ENCODE data around the gene RBM10. TPM values are rescaled to one million over a fixed set of nuclear protein-coding genes. Genes with fewer than 3 reads are reported as not detected.
A peak's percentile ranks its signal among the peaks of the same experiment; 100 is the strongest.

The RBM10 gene
- polyA plus RNA-seq, 4 donors = 46.1 to 66.2 (median 49.8) TPM

DNA sequence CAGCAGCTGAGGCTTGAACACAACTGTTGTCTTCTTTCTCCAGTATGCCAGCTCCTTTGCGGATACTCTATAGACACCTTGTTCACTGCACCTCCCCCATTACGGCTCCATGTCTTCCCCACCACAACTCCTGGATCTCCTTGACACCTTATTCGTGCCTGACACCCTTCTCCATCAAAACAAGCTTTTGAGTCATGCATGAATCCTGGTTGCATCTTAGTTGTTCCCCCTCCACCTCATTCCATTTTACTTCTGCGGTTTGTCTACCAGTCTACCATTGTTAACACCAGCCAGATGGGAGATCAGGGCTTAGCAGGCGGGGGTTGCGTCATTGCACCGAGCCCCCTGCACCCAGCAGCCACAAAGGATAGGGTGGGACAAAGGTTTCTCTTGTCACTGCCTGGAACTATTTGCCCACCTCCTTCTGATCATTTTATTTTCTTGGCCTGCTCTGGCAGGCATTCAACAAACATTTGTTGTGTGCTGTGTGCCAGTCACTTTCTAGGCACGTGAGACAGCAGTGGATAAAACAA, 71.4 kb downstream of the RBM10 start:
- DNase-seq (ENCODE audit: low read depth in 4 of 4, low spot score in 3 of 4) = no peak

DNA sequence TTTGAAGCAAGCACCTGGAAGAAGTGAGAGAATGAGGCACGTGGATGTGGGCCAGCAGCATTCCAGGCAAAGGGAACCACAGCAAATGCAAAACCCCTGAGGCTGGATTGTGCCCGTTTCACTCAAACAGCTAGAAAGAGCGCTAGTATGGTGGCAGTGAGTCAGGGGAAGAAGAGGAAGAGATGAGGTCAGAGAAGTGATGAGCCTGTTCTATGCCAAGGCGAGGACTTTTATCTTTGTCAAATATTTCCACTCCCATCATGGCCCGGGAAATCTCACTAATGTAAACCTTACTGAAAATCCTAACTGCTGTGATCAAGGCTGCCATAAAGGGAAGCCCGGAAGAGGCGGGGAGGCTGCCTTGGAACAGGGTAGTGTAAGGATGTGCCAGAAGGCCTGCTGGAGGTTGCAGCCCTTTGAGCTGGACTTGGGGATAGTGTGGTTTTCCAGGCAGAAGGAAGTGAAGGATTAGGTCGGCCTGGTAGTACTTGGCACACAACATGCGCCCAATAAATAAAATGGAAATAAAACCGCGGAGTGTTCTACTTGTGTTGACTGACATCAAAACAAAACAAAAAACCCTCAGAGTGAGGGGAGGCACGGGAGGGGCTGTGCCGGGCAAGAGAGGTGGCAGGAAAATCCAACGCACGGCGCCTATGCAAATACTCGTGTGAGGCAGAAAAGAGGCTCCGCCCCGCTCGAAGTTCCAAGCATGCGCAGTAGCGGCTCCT, 72.3 kb downstream of the RBM10 start:
- DNase-seq (ENCODE audit: low read depth in 4 of 4, low spot score in 3 of 4) = no peak

DNA sequence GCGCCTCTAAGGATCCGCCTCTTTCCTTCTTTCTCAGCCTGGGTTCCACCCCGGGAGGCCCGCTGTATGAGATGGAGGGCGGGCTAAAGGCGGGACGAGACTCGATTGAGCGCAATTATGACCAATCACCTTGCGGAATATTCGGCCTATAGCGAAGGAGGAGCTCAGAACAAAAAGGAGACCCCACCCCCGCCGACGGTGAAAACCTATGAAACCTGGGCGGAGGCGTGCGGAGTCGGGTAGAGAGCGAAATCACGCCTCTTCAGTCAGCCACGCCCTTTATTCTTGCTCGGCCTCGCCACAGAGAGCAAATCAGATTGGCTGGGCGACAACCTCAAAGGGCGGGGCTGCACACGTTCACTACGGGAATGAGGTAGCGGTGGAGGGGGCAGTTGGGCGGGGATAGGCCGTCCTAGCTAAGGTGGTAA, 72.8 kb downstream of the RBM10 start:
- DNase-seq (ENCODE audit: low read depth in 4 of 4, low spot score in 3 of 4) = peak; percentile 94 to 97 (median 96)

DNA sequence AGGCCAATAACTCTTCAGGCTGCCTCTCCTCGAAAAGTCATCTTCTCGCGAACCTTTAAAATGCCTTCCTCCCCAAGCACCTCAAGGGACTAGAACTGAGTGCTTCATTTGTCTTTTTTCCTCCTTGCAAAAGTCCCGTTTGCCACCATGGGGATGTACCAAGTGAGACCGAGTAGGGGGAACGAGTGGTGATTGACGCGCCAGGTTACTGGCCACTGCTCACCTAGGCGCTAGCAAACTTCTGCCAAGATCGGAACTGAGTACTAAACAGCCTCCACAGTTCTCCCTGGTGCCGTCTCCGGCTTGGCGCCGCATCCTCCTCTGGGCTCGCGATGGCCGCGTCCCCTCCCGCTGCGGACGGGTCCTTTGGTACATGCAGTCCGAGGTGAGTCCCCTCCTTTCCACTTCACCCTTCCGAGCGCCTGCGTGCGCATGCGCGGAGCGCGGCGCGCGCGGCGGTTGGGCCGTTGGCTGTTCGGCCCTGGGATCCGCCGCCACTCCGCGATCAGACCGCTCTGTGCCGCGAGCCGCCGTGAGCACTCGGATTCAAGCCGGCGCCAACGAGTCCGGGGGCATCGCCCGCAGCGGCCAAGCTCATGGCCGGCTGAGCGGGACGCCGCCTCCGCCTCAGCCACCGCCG, 73.4 kb downstream of the RBM10 start, which contains the start of gene CDK16:
Gene CDK16 (plus strand): TSS at position 402 of the 640 bp plus-strand sequence. CDS start 4,877 bp downstream, outside the sequence.
- peak in 3 of 4 donors; percentile 63 to 84 (median 63) for DNase-seq (ENCODE audit: low read depth in 4 of 4, low spot score in 3 of 4)

DNA sequence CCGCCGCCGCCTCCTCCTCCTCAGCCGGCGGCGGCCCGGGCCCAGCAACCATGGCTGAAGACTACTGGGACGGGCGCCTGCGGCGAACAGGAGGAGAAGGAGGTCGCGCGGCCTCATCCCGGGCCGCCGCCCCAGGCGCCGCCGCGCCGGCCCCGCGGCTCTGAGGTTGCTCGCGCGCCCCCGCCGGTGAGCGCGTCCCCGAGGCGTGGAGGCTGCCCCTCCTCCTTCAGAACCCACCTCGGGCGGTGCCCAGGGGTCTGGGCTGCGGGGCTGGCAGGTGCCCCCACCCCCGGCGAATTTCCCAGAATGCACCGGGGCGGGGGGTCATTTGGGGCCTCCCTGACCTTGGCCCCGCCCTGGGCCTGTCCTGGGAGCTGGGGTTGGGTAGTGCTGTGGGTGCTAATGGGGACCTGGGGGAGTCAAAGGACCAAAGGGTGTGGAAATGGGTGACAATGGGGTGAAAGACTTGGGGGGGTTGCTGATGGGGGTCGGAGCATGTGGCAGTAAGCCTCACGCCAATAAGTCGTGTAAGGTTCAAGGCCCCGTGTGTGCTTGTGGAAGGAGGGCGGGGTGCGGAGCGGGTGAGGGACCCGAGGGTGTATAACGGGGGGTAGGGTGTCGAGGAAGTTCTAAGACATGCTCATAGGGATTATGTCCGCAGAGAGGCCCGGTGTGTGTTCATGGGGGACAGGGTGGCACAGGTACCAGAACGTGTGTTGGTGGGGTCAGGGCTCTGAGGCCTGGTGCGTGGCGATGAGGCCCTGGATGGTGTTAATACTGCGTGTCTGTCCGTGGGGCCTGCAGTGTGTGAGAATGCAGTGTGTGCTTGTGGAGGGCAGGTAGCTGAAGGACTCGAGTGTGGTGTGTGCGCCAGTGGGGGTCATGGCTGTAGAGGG, 74.1 kb downstream of the RBM10 start:
- DNase-seq (ENCODE audit: low read depth in 4 of 4, low spot score in 3 of 4) = no peak

DNA sequence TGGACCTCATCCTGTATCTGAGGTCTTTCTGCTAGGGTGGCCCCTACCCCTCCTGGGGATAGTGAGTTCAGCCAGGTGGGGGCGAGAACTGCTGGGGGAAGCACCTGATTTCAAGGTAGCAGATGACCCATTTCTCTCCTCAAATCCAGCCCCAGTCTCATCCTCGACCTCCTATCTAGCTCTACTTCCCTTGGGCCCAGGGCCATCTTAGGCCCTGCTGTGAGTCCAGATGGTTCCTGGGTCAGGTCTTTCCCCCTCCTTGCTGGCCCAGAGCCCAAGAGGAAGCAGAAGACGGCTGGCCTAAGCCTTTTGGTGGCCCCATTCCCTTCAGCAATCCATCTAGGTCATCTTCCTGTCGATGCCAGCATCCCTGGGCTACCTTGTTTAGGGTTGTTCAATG, 76.7 kb downstream of the RBM10 start:
- DNase-seq (ENCODE audit: low read depth in 4 of 4, low spot score in 3 of 4) = no peak

DNA sequence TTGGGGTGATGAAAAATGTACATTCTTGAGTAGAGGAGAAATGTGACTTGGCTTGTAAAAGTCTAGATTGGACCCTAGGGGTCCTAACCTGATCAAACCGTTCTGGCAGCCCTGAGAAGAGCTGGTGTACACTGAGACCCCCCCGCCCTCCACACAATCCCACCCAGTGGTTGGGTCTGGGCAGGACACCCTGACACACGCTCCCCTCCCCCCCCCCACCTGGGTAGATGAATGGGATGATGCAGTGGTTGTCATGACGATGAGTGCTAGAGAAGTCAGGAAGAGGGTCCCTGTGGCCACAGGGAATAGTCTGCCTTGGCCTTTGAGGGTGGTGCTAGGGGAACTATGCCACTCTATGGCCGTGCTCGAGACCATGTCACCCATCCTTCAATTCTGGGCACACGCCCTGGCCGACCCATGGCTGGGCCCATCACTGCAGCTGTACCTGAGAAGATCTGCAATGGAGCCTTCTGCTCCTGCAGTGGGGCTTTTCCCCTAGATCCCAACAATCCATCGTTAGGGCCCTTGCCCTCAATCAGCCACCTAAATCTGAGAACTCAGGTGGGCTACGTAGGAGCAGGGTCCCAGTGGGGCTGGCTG, 77.8 kb downstream of the RBM10 start:
- DNase-seq (ENCODE audit: low read depth in 4 of 4, low spot score in 3 of 4) = no peak

DNA sequence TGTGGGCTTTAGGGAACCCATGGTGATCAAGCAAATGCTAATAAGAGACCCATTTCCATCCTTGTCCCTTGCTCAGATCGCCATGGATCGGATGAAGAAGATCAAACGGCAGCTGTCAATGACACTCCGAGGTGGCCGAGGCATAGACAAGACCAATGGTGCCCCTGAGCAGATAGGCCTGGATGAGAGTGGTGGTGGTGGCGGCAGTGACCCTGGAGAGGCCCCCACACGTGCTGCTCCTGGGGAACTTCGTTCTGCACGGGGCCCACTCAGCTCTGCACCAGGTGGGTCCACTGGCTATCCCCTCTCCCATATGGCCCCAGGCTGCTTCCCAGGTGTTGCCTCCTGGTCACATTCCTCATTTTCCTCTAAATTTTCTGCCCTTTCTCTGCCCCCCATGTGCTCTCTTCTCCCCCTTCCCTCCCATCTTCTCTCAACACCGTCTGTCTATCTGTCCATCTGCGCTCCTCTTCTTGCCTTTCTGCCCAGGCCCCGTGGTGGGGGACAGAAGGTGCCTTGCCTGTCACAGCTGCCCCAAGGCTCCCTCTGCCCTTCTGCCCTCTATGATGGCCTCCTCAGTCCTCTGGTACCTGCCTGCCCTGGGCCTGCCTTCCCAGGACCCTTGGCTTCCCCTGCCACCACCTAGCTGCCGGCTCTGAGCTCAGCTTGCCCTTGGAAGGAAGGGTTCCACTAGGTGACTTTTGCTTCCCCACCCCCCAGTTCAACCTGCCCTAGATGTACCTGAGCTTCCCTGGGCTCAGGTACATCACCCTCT, 78.6 kb downstream of the RBM10 start:
- no peak for DNase-seq (ENCODE audit: low read depth in 4 of 4, low spot score in 3 of 4)

DNA sequence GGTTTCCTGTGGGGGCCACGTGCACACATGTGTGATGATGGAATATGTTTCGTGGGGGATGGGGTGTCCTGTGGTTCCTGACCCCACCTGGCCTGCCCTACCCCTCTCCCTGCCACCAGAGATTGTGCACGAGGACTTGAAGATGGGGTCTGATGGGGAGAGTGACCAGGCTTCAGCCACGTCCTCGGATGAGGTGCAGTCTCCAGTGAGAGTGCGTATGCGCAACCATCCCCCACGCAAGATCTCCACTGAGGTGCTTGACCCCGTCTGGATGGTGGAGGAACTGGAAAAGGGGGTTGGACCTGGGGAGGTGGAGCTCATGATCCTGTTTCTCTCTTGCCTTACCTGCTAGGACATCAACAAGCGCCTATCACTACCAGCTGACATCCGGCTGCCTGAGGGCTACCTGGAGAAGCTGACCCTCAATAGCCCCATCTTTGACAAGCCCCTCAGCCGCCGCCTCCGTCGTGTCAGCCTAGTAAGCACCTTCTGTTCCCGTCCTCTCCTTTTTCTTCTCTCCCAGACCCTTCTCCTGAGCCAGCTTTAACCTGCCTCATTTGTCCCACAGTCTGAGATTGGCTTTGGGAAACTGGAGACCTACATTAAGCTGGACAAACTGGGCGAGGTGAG, 79.4 kb downstream of the RBM10 start:
- DNase-seq (ENCODE audit: low read depth in 4 of 4, low spot score in 3 of 4) = no peak

DNA sequence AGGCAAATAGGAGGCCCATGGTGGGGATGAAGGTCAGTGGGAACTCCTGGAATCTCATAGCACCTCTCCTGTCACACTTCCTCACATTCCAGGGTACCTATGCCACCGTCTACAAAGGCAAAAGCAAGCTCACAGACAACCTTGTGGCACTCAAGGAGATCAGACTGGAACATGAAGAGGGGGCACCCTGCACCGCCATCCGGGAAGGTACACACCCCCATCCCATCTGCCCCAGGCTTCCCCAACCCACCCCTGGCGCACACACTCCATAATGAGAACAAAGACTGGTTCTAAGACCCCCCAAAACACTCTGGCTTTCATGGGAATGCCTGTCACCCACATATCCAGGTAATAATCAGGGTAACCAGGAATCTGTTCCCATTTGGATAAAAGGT, 79.9 kb downstream of the RBM10 start:
- no peak for DNase-seq (ENCODE audit: low read depth in 4 of 4, low spot score in 3 of 4)

DNA sequence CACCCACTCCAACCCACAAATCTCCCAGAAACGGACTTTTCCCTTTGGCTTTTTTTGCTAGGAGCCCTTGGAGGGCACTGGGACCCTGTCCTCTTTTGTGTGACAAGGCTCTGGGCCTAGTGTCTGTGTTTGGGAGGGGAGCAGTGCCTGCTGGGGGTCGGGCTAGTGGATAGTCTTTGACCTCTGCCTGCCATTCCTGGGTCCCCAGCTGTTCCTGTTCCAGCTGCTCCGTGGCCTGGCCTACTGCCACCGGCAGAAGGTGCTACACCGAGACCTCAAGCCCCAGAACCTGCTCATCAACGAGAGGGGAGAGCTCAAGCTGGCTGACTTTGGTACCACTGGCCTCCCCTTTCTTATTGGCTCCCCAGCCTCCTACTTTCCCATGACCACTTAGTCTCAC, 81.0 kb downstream of the RBM10 start:
- no peak for DNase-seq (ENCODE audit: low read depth in 4 of 4, low spot score in 3 of 4)

DNA sequence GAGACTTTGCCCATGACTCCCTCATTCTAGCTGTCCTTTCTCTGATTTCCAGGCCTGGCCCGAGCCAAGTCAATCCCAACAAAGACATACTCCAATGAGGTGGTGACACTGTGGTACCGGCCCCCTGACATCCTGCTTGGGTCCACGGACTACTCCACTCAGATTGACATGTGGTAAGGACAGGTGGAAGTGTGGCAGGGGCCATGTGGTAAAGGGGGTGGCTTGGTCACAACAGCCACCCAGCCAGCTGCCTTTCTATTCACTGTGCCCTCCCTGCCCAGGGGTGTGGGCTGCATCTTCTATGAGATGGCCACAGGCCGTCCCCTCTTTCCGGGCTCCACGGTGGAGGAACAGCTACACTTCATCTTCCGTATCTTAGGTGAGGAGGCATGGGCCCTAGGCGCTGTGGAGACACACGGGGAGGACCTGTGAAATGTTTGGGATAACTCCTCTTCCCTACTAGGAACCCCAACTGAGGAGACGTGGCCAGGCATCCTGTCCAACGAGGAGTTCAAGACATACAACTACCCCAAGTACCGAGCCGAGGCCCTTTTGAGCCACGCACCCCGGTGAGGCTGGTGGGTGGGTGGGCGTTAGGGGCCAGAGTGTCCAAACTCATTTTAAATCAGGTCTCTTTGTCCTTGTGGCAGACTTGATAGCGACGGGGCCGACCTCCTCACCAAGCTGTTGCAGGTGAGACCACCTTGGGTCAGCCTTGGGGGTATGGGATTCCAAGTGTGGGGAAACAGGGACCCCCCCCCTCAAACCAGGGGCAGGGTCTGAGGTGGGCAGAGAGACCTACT, 81.7 kb downstream of the RBM10 start:
- DNase-seq (ENCODE audit: low read depth in 4 of 4, low spot score in 3 of 4) = no peak

DNA sequence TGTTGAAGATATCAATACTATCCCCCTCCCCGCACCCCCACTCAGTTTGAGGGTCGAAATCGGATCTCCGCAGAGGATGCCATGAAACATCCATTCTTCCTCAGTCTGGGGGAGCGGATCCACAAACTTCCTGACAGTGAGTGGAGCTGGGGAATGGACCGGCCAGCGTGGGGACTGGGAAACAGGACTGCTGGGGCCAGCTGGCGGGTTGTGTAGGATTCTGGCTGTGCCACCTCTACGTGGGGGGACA, 82.2 kb downstream of the RBM10 start:
- DNase-seq (ENCODE audit: low read depth in 4 of 4, low spot score in 3 of 4) = no peak

DNA sequence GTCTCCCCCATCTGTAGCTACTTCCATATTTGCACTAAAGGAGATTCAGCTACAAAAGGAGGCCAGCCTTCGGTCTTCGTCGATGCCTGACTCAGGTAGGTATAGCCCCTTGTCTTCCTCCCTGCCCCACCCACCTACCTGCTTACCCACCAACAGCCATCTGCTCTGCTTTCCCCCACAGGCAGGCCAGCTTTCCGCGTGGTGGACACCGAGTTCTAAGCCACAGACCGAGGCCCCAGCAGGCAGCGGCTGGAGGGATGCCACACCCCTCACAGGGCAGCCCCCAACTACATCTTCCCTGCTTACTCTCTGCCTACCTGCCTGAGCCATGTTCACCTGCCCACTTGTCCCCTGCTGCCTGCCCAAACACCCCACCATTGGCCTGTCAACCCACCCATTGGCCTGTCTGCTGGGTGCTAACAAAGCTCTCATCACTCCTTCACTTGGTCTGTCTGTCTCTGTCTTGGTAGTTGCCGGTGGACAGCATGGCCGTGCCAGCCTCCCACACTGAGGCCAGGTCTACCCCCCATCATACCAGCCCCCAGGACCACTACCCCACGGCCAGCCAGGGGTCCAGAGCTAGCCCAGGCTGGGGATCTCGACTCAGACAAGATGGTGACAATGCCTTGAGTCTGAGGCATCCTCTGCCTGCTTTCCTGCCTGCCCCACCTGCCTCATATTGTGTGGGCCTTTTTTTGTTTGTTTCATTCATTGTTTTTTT, 83.7 kb downstream of the RBM10 start:
- DNase-seq (ENCODE audit: low read depth in 4 of 4, low spot score in 3 of 4) = no peak

DNA sequence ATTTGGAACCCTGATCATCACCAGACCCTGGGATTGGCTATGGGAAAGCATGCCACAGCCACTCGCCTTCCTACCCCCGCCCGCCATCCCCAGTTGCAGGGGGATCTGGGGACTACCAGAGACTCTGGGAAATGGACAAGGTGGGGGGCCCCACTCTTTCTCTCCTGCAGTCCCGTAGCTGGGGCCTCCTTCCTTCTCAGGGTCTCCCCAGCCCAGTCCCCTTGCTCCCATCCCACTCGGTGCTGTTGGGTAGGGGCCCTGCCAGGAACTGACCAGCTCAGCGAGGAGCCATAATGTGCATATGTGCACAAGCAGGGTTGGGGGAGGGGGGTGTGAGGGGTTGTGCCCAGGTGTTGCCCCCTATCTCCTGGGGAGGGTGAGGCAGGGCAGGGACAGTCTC, 84.4 kb downstream of the RBM10 start:
- no peak for DNase-seq (ENCODE audit: low read depth in 4 of 4, low spot score in 3 of 4)

DNA sequence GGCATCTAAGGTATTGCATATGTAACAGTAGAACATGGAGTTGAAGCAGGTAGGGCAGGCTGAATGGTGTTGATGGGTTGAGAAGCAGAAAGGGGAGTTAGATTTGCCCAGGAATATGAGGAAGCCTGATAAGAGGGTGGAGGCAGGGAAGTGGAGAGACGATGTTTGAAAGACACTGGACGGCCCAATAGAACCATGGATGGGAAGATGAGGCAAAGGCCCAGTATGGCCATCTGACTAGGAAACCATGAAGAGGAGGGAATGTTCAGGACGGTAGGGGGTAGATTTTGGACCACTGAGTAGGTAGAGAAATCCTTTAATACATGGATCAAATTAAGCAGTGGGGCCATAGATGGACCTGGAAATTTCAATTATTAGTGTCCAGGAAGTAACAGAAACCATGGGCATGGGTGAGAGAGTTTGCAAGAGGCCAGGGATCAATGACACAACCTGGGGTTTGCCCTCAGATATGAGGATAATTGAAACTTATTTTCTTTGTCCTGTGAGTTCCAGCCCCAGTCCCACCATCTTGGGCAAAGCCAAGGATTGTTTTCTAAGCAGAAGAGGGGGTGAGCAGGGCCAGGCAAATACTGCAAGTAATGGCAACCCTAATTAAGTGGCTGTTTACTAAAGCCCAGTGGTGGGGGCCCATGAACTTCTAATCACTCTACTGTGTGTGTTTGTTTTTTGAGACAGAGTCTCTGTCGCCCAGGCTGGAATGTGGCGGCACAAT, 85.3 kb downstream of the RBM10 start:
- no peak for DNase-seq (ENCODE audit: low read depth in 4 of 4, low spot score in 3 of 4)

DNA sequence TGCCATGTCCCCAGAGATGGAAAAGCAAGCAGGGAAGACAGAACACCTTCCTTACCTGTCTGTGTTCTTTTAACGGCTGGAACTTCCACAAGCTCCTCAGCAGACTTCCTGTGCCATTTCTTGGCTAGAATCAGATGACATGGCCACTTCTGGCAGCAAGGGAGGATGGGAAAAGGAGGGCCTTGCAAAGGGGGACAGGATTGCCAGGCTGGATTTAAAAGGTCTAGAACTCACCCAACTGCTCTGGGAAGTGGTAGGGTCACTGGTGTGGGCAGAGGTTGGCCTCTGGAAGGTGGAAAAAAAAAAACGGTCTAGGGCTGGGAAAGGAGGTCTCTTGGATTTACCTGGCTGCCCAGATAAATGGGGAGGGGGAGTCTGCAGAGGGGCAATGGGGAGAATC, 86.1 kb downstream of the RBM10 start:
- DNase-seq (ENCODE audit: low read depth in 4 of 4, low spot score in 3 of 4) = no peak

Measured in left renal pelvis (tissue), 4 donors.